Measurements from ENCODE around the gene CKM.
"Not testable (repeated sequence)": the region's sequence is repeated elsewhere in the genome, so short reads cannot be mapped to it uniquely, and the experiment has no call there.

The CKM gene

GRCh38 chr19:45349430-45349941 lies 26.8 kb upstream of the CKM start:
- in situ Hi-C loops (cut with MboI; ENCODE audit: low sequenced_read_pairs) = no loop called here

GRCh38 chr19:45349126-45349415 lies 26.4 kb upstream of the CKM start:
- in situ Hi-C loops (cut with MboI; ENCODE audit: low sequenced_read_pairs) = no loop called here

DNA sequence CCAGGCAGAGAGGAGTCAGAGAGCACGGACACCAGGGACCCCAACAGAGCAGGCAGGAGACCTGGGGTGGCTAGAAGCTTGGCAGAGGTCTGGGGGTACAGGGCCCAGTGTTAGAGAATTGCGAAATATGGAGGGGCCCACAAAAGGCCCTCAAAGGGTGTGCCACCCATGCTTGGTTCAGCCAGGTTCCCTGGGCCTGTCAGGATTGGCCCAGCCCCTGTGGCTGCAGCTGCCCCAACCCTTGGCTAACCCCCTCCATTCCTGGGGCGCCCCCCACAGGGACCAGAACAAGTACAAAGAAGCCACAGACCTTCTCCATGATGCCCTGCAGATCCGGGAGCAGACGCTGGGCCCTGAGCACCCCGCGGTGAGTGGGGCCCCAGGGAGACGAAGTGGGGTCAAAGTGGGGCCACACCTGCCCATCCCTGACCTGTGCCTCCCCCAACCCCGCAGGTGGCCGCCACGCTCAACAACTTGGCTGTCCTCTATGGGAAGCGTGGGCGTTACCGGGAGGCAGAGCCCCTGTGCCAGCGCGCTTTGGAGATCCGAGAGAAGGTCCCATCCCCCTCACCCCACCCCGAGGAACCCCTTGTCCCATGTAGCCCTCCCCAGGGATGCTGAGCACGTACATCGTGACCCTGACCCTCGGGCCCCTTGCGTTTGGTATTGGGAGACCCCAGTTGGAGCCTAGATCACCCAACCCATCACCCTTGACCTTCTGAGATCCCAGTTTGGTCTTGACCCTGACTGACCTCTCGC lies 25.9 kb upstream of the CKM start:
- in situ Hi-C loops (cut with MboI; ENCODE audit: low sequenced_read_pairs) = no loop called here

GRCh38 chr19:45347570-45348366 lies 25.1 kb upstream of the CKM start:
- in situ Hi-C loops (cut with MboI; ENCODE audit: low sequenced_read_pairs) = no loop called here

- in situ Hi-C loops (cut with MboI; ENCODE audit: low sequenced_read_pairs) = no loop called here
Measured at GRCh38 chr19:45346449-45346848, 23.8 kb upstream of the CKM start.

DNA sequence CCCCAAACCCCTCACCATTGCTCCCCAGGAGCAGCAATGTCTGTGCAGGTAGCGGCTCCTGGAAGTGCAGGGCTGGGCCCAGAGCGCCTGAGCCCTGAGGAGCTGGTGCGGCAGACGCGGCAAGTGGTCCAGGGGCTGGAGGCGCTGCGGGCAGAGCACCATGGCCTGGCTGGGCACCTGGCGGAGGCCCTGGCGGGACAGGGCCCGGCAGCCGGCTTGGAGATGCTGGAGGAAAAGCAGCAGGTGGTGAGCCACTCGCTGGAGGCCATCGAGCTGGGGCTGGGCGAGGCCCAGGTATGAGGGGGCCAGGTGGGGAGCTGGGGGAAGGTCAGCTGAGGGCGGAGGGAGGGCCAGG lies 22.8 kb upstream of the CKM start:
- in situ Hi-C loops (cut with MboI; ENCODE audit: low sequenced_read_pairs) = no loop called here

DNA sequence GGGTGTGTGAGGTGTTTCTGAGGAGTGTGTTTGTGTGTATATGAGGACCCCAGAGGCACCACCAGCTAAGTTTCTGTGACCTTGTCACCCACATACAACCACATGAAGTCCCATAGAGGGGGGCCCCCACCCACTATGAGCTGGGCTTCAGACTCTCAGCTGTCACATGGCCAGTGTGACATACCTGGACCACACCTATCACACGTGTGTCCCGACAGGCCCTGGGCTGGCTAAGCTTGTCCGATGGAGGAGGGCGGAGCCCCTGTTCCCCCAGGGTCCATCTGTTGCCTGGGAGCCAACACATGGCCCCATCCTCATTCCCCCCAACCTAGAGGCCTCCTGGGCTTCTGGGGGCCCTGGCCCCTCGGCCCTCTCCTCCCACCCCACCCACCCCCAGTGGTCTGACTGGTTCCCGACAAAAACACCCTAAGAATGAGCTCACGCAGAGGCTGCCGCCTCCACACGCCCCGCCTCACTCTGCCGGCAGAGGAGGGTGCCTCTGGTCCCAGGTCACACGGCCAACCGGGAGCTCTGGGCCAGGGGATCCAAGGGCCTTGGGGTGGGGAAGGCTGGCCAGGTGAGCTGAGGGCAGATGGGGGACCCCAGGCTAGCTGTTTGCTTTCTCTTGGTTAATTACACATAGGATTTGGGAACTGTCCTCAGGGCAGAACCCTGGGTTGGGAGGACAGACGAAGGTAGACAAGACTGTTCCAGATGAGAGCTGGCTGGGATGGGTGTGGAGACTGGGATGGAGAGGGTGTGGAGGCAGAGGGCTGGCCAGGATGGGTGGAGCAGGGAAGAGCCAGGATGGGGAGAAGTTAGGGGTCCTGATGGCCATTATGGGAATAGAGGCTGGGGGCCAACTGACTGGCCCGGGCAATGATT lies 22.2 kb upstream of the CKM start:
- in situ Hi-C loops (cut with MboI; ENCODE audit: low sequenced_read_pairs) = no loop called here

- in situ Hi-C loops (cut with MboI; ENCODE audit: low sequenced_read_pairs) = no loop called here
Measured at GRCh38 chr19:45342911-45343310, 20.2 kb upstream of the CKM start.

DNA sequence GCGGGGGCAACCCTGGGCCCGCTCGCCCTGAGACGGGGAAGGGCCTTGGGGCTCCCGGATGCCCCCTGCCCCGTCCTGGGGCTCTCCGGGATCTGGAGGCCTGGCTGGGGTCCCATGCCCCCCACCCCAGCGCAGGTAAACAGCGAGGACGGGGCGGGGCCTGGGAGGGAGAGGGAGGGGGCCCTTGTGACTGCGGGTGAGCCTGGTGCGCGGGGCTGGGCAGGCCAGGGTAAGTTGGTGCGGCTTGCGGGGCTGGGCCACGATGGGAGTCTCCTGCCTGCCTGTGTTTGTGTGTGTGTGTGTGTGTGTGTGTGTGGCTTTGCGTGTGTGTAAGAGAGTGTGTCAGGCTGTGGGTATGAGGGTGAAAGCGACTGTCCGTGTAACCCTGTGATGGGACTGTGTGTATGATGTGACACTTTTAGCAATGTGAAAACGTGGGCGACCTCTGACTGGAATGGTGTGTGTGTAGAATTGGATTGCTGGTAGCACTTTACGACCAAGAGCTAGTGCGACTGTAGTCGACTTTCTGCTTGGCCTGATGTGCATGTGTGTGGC lies 18.3 kb upstream of the CKM start:
- in situ Hi-C loops (cut with MboI; ENCODE audit: low sequenced_read_pairs) = no loop called here

- in situ Hi-C loops (cut with MboI; ENCODE audit: low sequenced_read_pairs) = no loop called here
Measured at GRCh38 chr19:45340232-45340898, 17.7 kb upstream of the CKM start, which contains the start of gene KLC3. Gene KLC3, plus strand, starts transcription at chr19:45340750. Its CDS starts 4,792 bp downstream, at chr19:45345542.

DNA sequence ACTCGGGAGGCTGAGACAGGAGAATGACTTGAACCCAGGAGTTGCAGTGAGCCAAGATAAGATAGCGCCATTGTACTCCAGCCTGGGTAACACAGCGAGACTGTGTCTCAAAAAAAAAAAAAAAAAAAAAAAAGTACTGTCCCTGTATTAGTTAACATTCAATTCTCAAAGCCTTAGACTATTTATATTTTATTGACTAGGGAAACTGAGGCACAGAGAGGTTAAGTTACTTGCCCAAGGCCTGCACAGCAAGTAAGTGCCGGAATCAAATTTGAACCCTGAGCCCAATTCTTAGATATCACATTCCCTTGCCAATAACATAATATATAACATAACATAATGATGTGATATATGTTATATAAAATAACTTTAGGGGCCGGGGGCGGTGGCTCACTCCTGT lies 17.0 kb upstream of the CKM start:
- in situ Hi-C loops (cut with MboI; ENCODE audit: low sequenced_read_pairs) = no loop called here

- in situ Hi-C loops (cut with MboI; ENCODE audit: low sequenced_read_pairs) = no loop called here
Measured at GRCh38 chr19:45336696-45337251, 14.1 kb upstream of the CKM start.

- in situ Hi-C loops (cut with MboI; ENCODE audit: low sequenced_read_pairs) = not testable (repeated sequence)
Measured at GRCh38 chr19:45334881-45335280, 12.2 kb upstream of the CKM start.

DNA sequence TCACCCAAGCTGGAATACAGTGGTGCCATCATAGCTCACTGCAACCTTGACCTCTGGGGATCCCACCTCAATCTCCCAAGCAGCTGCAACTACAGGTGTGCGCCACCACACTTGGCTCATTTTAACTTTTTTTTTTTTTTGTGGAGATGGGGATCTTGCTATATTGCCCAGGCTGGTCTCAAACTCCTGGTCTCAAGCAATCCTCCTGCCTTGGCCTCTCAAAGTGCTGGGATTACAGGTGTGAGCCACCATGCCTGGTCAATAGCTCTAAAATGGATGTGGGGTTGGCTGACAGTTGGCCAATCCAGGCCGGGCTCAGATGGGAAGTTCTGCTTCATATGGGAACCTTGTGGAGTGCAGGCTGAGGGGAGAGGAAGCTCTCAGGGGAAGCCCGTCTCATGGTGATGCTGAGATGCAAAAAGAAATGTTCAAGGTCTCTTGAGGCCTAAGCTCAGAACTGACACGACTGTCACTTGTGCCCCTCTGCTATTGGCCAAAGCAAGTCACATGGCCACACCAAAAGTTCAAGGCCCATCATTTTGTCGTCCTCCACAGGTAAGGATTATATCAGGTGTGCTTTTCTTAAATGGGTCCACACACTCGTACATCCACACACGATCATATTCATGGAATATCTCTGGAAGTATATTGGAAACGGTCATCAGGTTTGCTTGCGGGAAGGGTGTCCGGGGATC lies 11.1 kb upstream of the CKM start:
- in situ Hi-C loops (cut with MboI; ENCODE audit: low sequenced_read_pairs) = no loop called here

GRCh38 chr19:45331411-45331810 lies 8.7 kb upstream of the CKM start:
- in situ Hi-C loops (cut with MboI; ENCODE audit: low sequenced_read_pairs) = no loop called here

DNA sequence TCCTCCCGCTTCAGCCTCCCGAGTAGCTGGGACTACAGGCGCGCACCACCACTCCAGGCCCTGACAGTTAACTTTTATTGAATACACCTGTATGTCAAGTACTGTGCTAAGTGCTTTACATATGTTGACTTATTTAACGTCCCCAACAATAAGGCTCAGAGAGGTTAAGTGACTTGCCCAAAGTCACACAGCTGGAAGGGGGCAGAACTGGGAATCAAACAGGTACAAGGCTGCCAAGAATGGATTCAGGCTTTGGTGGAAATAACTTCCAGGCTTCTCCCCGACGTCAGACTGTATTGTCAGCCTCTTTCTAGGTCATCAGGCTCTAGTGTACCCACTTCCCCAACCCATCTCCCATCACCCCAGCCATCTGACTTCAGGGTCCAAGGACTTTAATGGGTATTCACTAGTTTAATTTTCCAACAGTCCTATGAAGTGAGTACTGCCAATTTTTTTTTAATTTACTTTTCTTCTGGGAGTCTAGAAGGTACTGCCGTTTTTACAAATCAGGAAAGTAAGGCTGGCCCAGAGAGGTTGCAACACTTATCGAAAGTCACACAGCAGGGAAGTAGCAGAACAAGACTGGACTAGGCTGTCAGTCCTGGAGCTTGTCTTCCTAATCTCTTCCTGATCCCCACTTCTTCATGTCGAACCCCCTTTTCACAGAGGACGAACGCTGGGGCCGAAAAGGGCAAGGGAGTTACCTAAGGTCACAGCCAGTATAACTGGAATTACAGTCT lies 4.9 kb upstream of the CKM start:
- in situ Hi-C loops (cut with MboI; ENCODE audit: low sequenced_read_pairs) = no loop called here

GRCh38 chr19:45324349-45324907 lies 1.8 kb upstream of the CKM start:
- in situ Hi-C loops (cut with MboI; ENCODE audit: low sequenced_read_pairs) = no loop called here

DNA sequence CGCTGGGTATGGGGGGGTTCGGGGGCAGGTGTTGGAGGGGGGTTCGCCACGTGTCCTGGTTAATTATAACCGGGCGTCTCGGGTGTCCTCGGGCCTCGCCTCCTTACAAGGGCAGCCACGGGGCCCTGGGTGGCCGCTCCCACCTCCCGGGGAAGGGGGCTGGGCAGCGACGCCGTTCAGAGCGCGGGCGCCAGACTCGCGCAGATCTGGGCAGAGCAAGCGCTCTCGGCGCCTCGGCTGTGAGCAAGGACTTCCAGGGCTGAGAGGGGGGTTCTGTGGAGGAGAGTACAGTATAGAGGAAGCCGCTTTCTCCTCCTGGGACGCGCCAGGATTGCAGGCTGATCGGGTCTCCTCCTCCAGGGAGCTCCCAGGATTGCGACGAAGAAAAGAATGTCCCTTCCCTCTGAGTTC lies 1.0 kb upstream of the CKM start:
- in situ Hi-C loops (cut with MboI; ENCODE audit: low sequenced_read_pairs) = no loop called here

DNA sequence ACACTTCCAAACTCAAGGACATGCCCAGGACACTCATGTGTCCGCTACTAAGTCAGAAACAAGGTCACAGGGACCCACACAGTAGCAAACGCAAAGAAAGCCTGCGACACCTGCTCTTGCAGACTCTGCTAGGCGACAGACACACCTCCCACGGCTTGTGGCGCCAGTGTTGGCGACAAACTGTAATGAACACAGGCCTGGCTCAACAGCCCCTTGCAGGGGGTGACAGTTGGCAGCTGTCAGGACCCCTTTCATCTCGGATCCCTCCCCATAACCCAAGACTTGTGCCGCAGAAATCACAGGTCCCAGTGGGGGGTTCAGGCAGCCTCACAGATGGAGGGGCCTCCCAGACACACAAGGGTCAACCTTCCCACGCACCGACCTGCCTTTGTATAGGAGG lies 364 bp downstream of the CKM start:
- in situ Hi-C loops (cut with MboI; ENCODE audit: low sequenced_read_pairs) = no loop called here
